SK-N-SH (cell line): ENCODE measurements around the gene NADSYN1. TPM values are rescaled to one million over a fixed set of nuclear protein-coding genes. Genes with fewer than 3 reads are reported as not detected.

Experiments used
- CTCF ChIA-PET: fragments of 300-600, 350-600 bp; formaldehyde crosslinking; extraction: SDS; loops from one replicate; lab custom pipeline; 2021; lab: Yijun Ruan, JAX
- POLR2A ChIA-PET: fragments of 350-600 bp; sonication (Branson Sonifier 250); formaldehyde crosslinking; extraction: SDS; loops from one replicate; lab custom pipeline; 2020; ENCODE audit warnings: antibody characterized with exemption, inconsistent platforms; lab: Yijun Ruan, JAX
- DNase-seq: peaks from one replicate; pipeline ENCODE4 v3.0.0; 2012
- H2AFZ ChIP-seq: fragments of 200-600 bp; sonication (generic); 2 replicates; pipeline ENCODE4 v1.8.1; 2016; ENCODE audit warnings: antibody characterized with exemption, mild to moderate bottlenecking, low read depth
- H3F3A ChIP-seq: fragments of 200-600 bp; sonication (generic); replicated peaks from 2 replicates; pipeline ENCODE3; 2016; ENCODE audit warnings: antibody characterized with exemption, mild to moderate bottlenecking; ENCODE audit not compliant: insufficient read depth
- H3K27ac ChIP-seq, 2 experiments: fragments of 200-500 bp in 1 of 2; fragments of 200-600 bp in 1 of 2; sonication (Bioruptor generic) in 1 of 2; sonication (generic), shearing (Covaris generic) in 1 of 2; 2 replicates each; pipeline versions ENCODE4 v1.5.1 to v1.6.1; 2014 to 2016; ENCODE audit warnings: low read depth in 2 of 2, inconsistent platforms in 1 of 2, low read length in 1 of 2, mild to moderate bottlenecking in 1 of 2, mixed read lengths in 1 of 2
- H3K27me3 ChIP-seq: fragments of 200-600 bp; sonication (generic), shearing (Covaris generic); 2 replicates; pipeline ENCODE4 v1.6.1; 2016; ENCODE audit warnings: mixed run types; ENCODE audit not compliant: insufficient read depth
- H3K36me3 ChIP-seq, 2 experiments: fragments of 200-500 bp in 1 of 2; fragments of 200-600 bp in 1 of 2; sonication (Bioruptor generic) in 1 of 2; sonication (generic) in 1 of 2; replicated peaks in 1 of 2; 2 replicates each; pipeline versions ENCODE3 to v1.5.1; 2014 to 2016; ENCODE audit warnings: low read length in 1 of 2, mild to moderate bottlenecking in 1 of 2; ENCODE audit not compliant: insufficient read depth in 2 of 2, control insufficient read depth in 1 of 2
- H3K4me1 ChIP-seq, 2 experiments: fragments of 200-500 bp in 1 of 2; fragments of 200-600 bp in 1 of 2; sonication (Bioruptor generic) in 1 of 2; sonication (generic), shearing (Covaris generic) in 1 of 2; 2 replicates each; pipeline versions ENCODE4 v1.5.1 to v1.6.1; 2014 to 2016; ENCODE audit warnings: low read depth in 1 of 2, low read length in 1 of 2, mixed run types in 1 of 2; ENCODE audit not compliant: insufficient read depth in 2 of 2, control insufficient read depth in 1 of 2
- H3K4me2 ChIP-seq: fragments of 200-600 bp; sonication (generic), shearing (Covaris generic); 2 replicates; pipeline ENCODE4 v1.6.1; 2017; ENCODE audit warnings: mixed run types
- H3K4me3 ChIP-seq, 2 experiments: fragments of 200-500 bp in 1 of 2; fragments of 200-600 bp in 1 of 2; sonication (Bioruptor generic) in 1 of 2; sonication (generic), shearing (Covaris generic) in 1 of 2; 2 replicates each; pipeline versions ENCODE4 v1.5.1 to v1.8.1; 2014 to 2016; ENCODE audit warnings: low read depth in 2 of 2, inconsistent platforms in 1 of 2, low read length in 1 of 2, mild to moderate bottlenecking in 1 of 2, mixed read lengths in 1 of 2, moderate library complexity in 1 of 2
- H3K79me2 ChIP-seq: fragments of 200-600 bp; sonication (generic); 2 replicates; pipeline ENCODE4 v1.8.1; 2017; ENCODE audit warnings: mild to moderate bottlenecking; ENCODE audit not compliant: insufficient read depth
- H3K9ac ChIP-seq: fragments of 200-600 bp; sonication (generic); 2 replicates; pipeline ENCODE4 v1.6.1; 2017; ENCODE audit warnings: mixed run types
- H3K9me2 ChIP-seq: fragments of 200-600 bp; sonication (generic); 2 replicates; pipeline ENCODE4 v1.6.1; 2017; ENCODE audit warnings: mixed run types
- H3K9me3 ChIP-seq: fragments of 200-600 bp; sonication (generic); 2 replicates; pipeline ENCODE4 v1.6.1; 2017; ENCODE audit warnings: mixed run types, mild to moderate bottlenecking, moderate library complexity
- H4K20me1 ChIP-seq: fragments of 200-600 bp; sonication (generic); 2 replicates; pipeline ENCODE4 v1.6.1; 2017; ENCODE audit warnings: mild to moderate bottlenecking, mixed run types; ENCODE audit not compliant: insufficient read depth
- CHD2 ChIP-seq: fragments of 150-350 bp; IDR thresholded peaks from 2 replicates; pipeline ENCODE4 v1.6.1; 2018; ENCODE audit warnings: low read length; ENCODE audit not compliant: partially characterized antibody
- CTCF ChIP-seq: fragments of 200-600 bp; sonication (generic); IDR thresholded peaks from 2 replicates; pipeline ENCODE4 v1.6.1; 2017; ENCODE audit warnings: antibody characterized with exemption, mild to moderate bottlenecking, moderate library complexity
- ELF1 ChIP-seq: IDR thresholded peaks from 2 replicates; pipeline ENCODE4 v1.4.0; 2012
- EP300 ChIP-seq, 2 experiments: IDR thresholded peaks; 2 replicates each; pipeline versions ENCODE4 v1.4.0 to v1.6.1; 2012; ENCODE audit warnings: borderline replicate concordance in 1 of 2, low read depth in 1 of 2, low read length in 1 of 2
- FOSL2 ChIP-seq: IDR thresholded peaks from 2 replicates; pipeline ENCODE4 v1.4.0; 2012; ENCODE audit warnings: low read depth, mild to moderate bottlenecking, moderate library complexity, borderline replicate concordance
- FOXJ3 ChIP-seq: sonication (generic); formaldehyde crosslinking; IDR thresholded peaks from 2 replicates; pipeline ENCODE4 v1.5.1; 2020; ENCODE audit warnings: mild to moderate bottlenecking, missing genetic modification reagents
- GABPA ChIP-seq: IDR thresholded peaks from 2 replicates; pipeline ENCODE4 v1.4.0; 2012; ENCODE audit warnings: low read depth, mild to moderate bottlenecking
- GATA2 ChIP-seq: sonication (generic); formaldehyde crosslinking; IDR thresholded peaks from 2 replicates; pipeline ENCODE4 v1.5.0; 2020; ENCODE audit warnings: mild to moderate bottlenecking, missing genetic modification reagents
- JUND ChIP-seq: IDR thresholded peaks from 2 replicates; pipeline ENCODE4 v1.4.0; 2012
- MAX ChIP-seq: IDR thresholded peaks from 2 replicates; pipeline ENCODE4 v1.4.0; 2012; ENCODE audit warnings: low read depth
- MEF2A ChIP-seq: IDR thresholded peaks from 2 replicates; pipeline ENCODE4 v1.4.0; 2012; ENCODE audit warnings: low read depth, borderline replicate concordance
- PBX3 ChIP-seq: IDR thresholded peaks from 2 replicates; pipeline ENCODE4; 2012
- POLR2AphosphoS5 ChIP-seq: IDR thresholded peaks from 2 replicates; pipeline ENCODE4 v1.6.1; 2012; ENCODE audit warnings: low read depth, low read length
- RAD21 ChIP-seq: IDR thresholded peaks from 2 replicates; pipeline ENCODE4 v1.6.1; 2012; ENCODE audit warnings: mild to moderate bottlenecking, low read length
- RCOR1 ChIP-seq: fragments of 150-350 bp; IDR thresholded peaks from 2 replicates; pipeline ENCODE4 v1.6.1; 2017; ENCODE audit warnings: antibody characterized with exemption, low read length
- SMC3 ChIP-seq: IDR thresholded peaks from 2 replicates; pipeline ENCODE4 v1.6.1; 2012; ENCODE audit warnings: low read depth, low read length, improper control_type of control experiment
- TEAD4 ChIP-seq: IDR thresholded peaks from 2 replicates; pipeline ENCODE4 v1.4.0; 2012; ENCODE audit warnings: mild to moderate bottlenecking, borderline replicate concordance; ENCODE audit not compliant: insufficient read depth
- USF2 ChIP-seq: fragments of 150-350 bp; IDR thresholded peaks from 2 replicates; pipeline ENCODE4 v1.6.1; 2017; ENCODE audit warnings: antibody characterized with exemption, low read length, low read depth, borderline replicate concordance
- ZBTB33 ChIP-seq: IDR thresholded peaks from 2 replicates; pipeline ENCODE4 v1.4.0; 2012; ENCODE audit warnings: low read depth, borderline replicate concordance
- WGBS: methylation state at CpG from one replicate; pipeline ENCODE4 v1.1.6; 2017; ENCODE audit warnings: low lambda C conversion rate; 5-methylcytosine and 5-hydroxymethylcytosine counted together
- polyA plus RNA-seq, 3 experiments: library from polyadenylated mRNA; depleted of rRNA; stranded (reverse); fragments of >200 nt; gene quantifications; 2 replicates each; pipeline ENCODE4 v1.2.3, GENCODE V29; 2012

The NADSYN1 gene
- polyA plus RNA-seq, 1 of the 3 experiments (the other 2 are of a cell fraction), result 62.5 TPM

- Histone ChIP-seq H3K4me1 (no peaks in the 10 kb centered on the region; a peak in 1 of 4 replicates), H3K4me3 (no peak overlapping the region), H3K79me2 (no peaks in the 10 kb centered on the region), H3K27me3 (no peaks in the 10 kb centered on the region), H3K9ac (no peak overlapping the region), H3F3A (no peaks in the 10 kb centered on the region), H3K27ac (no peak overlapping the region), H3K9me3 (no peaks in the 10 kb centered on the region), H4K20me1 (no peaks in the 10 kb centered on the region), H3K4me2 (no peak overlapping the region)
- DNase-seq, result no peak
- WGBS, result 93% methylated on average over 8 of the region's 8 CpGs
- ChIA-PET POLR2A (no interaction called here), CTCF (no interaction called here)
- no peak for TF ChIP-seq PBX3
- no peak for TF ChIP-seq FOXJ3 (CRISPR knock-in tag)
- no peak for TF ChIP-seq FOSL2
- TF ChIP-seq CTCF, result no peak
- TF ChIP-seq MEF2A, result no peak
- no peak for TF ChIP-seq SMC3
- TF ChIP-seq, all 33 proteins: peak for 0
- Histone ChIP-seq H2AFZ (no peak overlapping the region), H3K36me3 (peaks cover 0 to 25% of the 10 kb centered on the region in 2 experiments), H3K9me2 (no peaks in the 10 kb centered on the region)
Measured at GRCh38 chr11:71436861-71437260, 16.1 kb upstream of the NADSYN1 start.

GRCh38 chr11:71437399-71437798 lies 15.6 kb upstream of the NADSYN1 start:
- no peak overlapping the region for H2AFZ ChIP-seq
- POLR2A ChIA-PET, result no interaction called here
- H3K27me3 ChIP-seq, result no peaks in the 10 kb centered on the region
- no peaks in the 10 kb centered on the region for H3F3A ChIP-seq
- H3K4me3 ChIP-seq, result no peak overlapping the region
- WGBS, result 68% methylated on average over 3 of the region's 6 CpGs
- H3K79me2 ChIP-seq, result no peaks in the 10 kb centered on the region
- H3K36me3 ChIP-seq, result peaks cover 0 to 25% of the 10 kb centered on the region in 2 experiments
- CTCF ChIA-PET, result no interaction called here
- H4K20me1 ChIP-seq, result no peaks in the 10 kb centered on the region
- no peak for TF ChIP-seq GATA2 (CRISPR knock-in tag)
- no peak for TF ChIP-seq EP300 (IDR thresholded peaks at IDR 0.05; ENCODE audit: borderline replicate concordance in 1 of 2, low read depth in 1 of 2, low read length in 1 of 2)
- no peak for TF ChIP-seq MAX
- TF ChIP-seq ELF1, result no peak
- no peak for TF ChIP-seq GABPA
- TF ChIP-seq RAD21, result no peak
- no peak for TF ChIP-seq CHD2
- TF ChIP-seq ZBTB33, result no peak
- TF ChIP-seq TEAD4, result no peak
- TF ChIP-seq CTCF, result no peak
- TF ChIP-seq RCOR1, result no peak
- no peak for TF ChIP-seq JUND
- TF ChIP-seq POLR2AphosphoS5, result no peak
- TF ChIP-seq USF2, result no peak
- TF ChIP-seq PBX3, result no peak
- H3K4me1 ChIP-seq, result no peaks in the 10 kb centered on the region; a peak in 1 of 4 replicates
- DNase-seq, result no peak
- no peaks in the 10 kb centered on the region for H3K9me3 ChIP-seq
- no peak overlapping the region for H3K9ac ChIP-seq
- H3K27ac ChIP-seq, result no peak overlapping the region
- no peaks in the 10 kb centered on the region for H3K9me2 ChIP-seq
- no peak overlapping the region for H3K4me2 ChIP-seq
